Measurements from ENCODE around the gene SHISA9. TPM values are rescaled to one million over a fixed set of nuclear protein-coding genes. Genes with fewer than 3 reads are reported as not detected.

Gene SHISA9
- total RNA-seq, 2 experiments from 2014 or later, result not detected

GRCh38 chr16:12961626-12962025, 60.2 kb downstream of the SHISA9 start:
- intact Hi-C loops (cut with micrococcal nuclease; ENCODE audit: unreplicated experiment), result no loop called here
- no peaks in the 10 kb centered on the region for H3K4me1 ChIP-seq (ENCODE audit: insufficient read depth, low read length, poor library complexity, severe bottlenecking)
- ChIA-PET CTCF (ENCODE audit: unreplicated experiment) (no interaction called here), POLR2A (no interaction called here)
- no peaks in the 10 kb centered on the region for H3K79me2 ChIP-seq (ENCODE audit: insufficient read depth, low read depth, low read length)
- H3K4me3 ChIP-seq (ENCODE audit: low read depth, low read length, poor library complexity, severe bottlenecking), result no peak overlapping the region
- H3K4me2 ChIP-seq (ENCODE audit: low read length), result no peak overlapping the region
- no peak overlapping the region for H2AFZ ChIP-seq (ENCODE audit: low read length)
- H3K9me2 ChIP-seq (ENCODE audit: insufficient read depth, low read length), result no peaks in the 10 kb centered on the region
- no peaks in the 10 kb centered on the region for H3K9me3 ChIP-seq (ENCODE audit: low read length)
- no peaks in the 10 kb centered on the region for H3K36me3 ChIP-seq (ENCODE audit: insufficient read depth, low read length)
- DNase-seq (ENCODE audit: low spot score), result no peak
- no peaks in the 10 kb centered on the region for H4K20me1 ChIP-seq (ENCODE audit: insufficient read depth, low read length)
- TF ChIP-seq CTCF (conservative IDR thresholded peaks at IDR 0.05; ENCODE audit: low read length) (no peak), EZH2phosphoT487 (IDR thresholded peaks at IDR 0.05; ENCODE audit: borderline replicate concordance, low read depth, low read length) (no peak)
- no peak overlapping the region for H3K27ac ChIP-seq (ENCODE audit: low read depth, low read length, poor library complexity, severe bottlenecking)
- BruUV-seq (replicated peaks), result no TSS peak

GRCh38 chr16:12964461-12964860, 63.1 kb downstream of the SHISA9 start:
- no peaks in the 10 kb centered on the region for H3K9me2 ChIP-seq (ENCODE audit: insufficient read depth, low read length)
- no peak for TF ChIP-seq EZH2phosphoT487 (IDR thresholded peaks at IDR 0.05; ENCODE audit: borderline replicate concordance, low read depth, low read length)
- ChIA-PET CTCF (ENCODE audit: unreplicated experiment) (no interaction called here), POLR2A (interaction anchor here (0.9 kb wide), 1 partner anchor 17 kb away, joined by 3 read pairs; no protein-coding TSS in a partner anchor)
- H3K4me2 ChIP-seq (ENCODE audit: low read length), result no peak overlapping the region
- intact Hi-C loops (cut with micrococcal nuclease; ENCODE audit: unreplicated experiment), result no loop called here
- no peaks in the 10 kb centered on the region for H3K36me3 ChIP-seq (ENCODE audit: insufficient read depth, low read length)
- no peak overlapping the region for H2AFZ ChIP-seq (ENCODE audit: low read length)
- H4K20me1 ChIP-seq (ENCODE audit: insufficient read depth, low read length), result no peaks in the 10 kb centered on the region
- H3K4me1 ChIP-seq (ENCODE audit: insufficient read depth, low read length, poor library complexity, severe bottlenecking), result no peaks in the 10 kb centered on the region
- H3K9me3 ChIP-seq (ENCODE audit: low read length), result no peaks in the 10 kb centered on the region
- DNase-seq (ENCODE audit: low spot score), result no peak
- no peak overlapping the region for H3K27ac ChIP-seq (ENCODE audit: low read depth, low read length, poor library complexity, severe bottlenecking)
- no peak overlapping the region for H3K4me3 ChIP-seq (ENCODE audit: low read depth, low read length, poor library complexity, severe bottlenecking)
- no peaks in the 10 kb centered on the region for H3K79me2 ChIP-seq (ENCODE audit: insufficient read depth, low read depth, low read length)
- no TSS peak for BruUV-seq (replicated peaks)

- H3K4me1 ChIP-seq (ENCODE audit: insufficient read depth, low read length, poor library complexity, severe bottlenecking), result no peaks in the 10 kb centered on the region
- BruUV-seq (replicated peaks), result no TSS peak
- H3K9me3 ChIP-seq (ENCODE audit: low read length), result no peaks in the 10 kb centered on the region
- no peak overlapping the region for H3K4me2 ChIP-seq (ENCODE audit: low read length)
- intact Hi-C loops (cut with micrococcal nuclease; ENCODE audit: unreplicated experiment), result no loop called here
- POLR2A ChIA-PET, result no interaction called here
- H2AFZ ChIP-seq (ENCODE audit: low read length), result no peak overlapping the region
- H3K27ac ChIP-seq (ENCODE audit: low read depth, low read length, poor library complexity, severe bottlenecking), result no peak overlapping the region
- TF ChIP-seq EZH2phosphoT487 (IDR thresholded peaks at IDR 0.05; ENCODE audit: borderline replicate concordance, low read depth, low read length) (no peak), CTCF (conservative IDR thresholded peaks at IDR 0.05; ENCODE audit: low read length) (no peak)
- H3K79me2 ChIP-seq (ENCODE audit: insufficient read depth, low read depth, low read length), result no peaks in the 10 kb centered on the region
- no peaks in the 10 kb centered on the region for H4K20me1 ChIP-seq (ENCODE audit: insufficient read depth, low read length)
- H3K9me2 ChIP-seq (ENCODE audit: insufficient read depth, low read length), result no peaks in the 10 kb centered on the region
- no peak for DNase-seq (ENCODE audit: low spot score)
- no peaks in the 10 kb centered on the region for H3K36me3 ChIP-seq (ENCODE audit: insufficient read depth, low read length)
- H3K4me3 ChIP-seq (ENCODE audit: low read depth, low read length, poor library complexity, severe bottlenecking), result no peak overlapping the region
- CTCF ChIA-PET (ENCODE audit: unreplicated experiment), result no interaction called here
Measured at GRCh38 chr16:12965274-12965804, 63.9 kb downstream of the SHISA9 start.
